T-helper 2 cell (primary cell): Measurements from ENCODE around the gene PCDHGA2.

Experiments used
- DNase-seq, 5 experiments: peaks; one replicate each; pipeline versions ENCODE4 v3.0.0 to v3.0.0-alpha.2; 2012 to 2022

PCDHGA2 gene

GRCh38 chr5:141383345-141383744, 44.8 kb downstream of the PCDHGA2 start:
- DNase-seq = no peak

GRCh38 chr5:141384471-141385267, 46.1 kb downstream of the PCDHGA2 start:
- no peak for DNase-seq

- DNase-seq = peak in 1 of 5 experiments; percentile 30
Observed at GRCh38 chr5:141387557-141388311, 49.2 kb downstream of the PCDHGA2 start, which contains the start of gene PCDHGB4. Gene PCDHGB4 (plus strand): TSS chr5:141387698. CDS start chr5:141387885, 187 bp downstream.

- no peak for DNase-seq
Observed at GRCh38 chr5:141388661-141389060, 50.1 kb downstream of the PCDHGA2 start.

GRCh38 chr5:141389153-141390042, 50.8 kb downstream of the PCDHGA2 start:
- DNase-seq = no peak

- peak in 1 of 5 experiments; percentile 14 for DNase-seq
Observed at GRCh38 chr5:141392429-141393198, 54.1 kb downstream of the PCDHGA2 start, which contains the start of gene PCDHGA8. Gene PCDHGA8 (plus strand): TSS chr5:141392633. CDS start chr5:141392814, 181 bp downstream.
